Stimulated activated memory B cell treated with anti-CD40 and anti-IgM and Interleukin-4, amounts not matched to agents 10 μg/mL and 1 μg/mL and 100 μg/mL, for 72 hours (primary cell): ENCODE data around the gene SUPT4H1.

Source experiments
- ATAC-seq: fragments of 150-1000 bp; cut with Tn5 transposase; 2 replicates; pipeline ENCODE4 v1.10.0; 2021
- H3K27ac Mint-ChIP-seq: one replicate; pipeline ENCODE4 v1.8.0; 2022; ENCODE audit warnings: mild to moderate bottlenecking, mixed read lengths
- H3K27me3 Mint-ChIP-seq: one replicate; pipeline ENCODE4 v1.8.0; 2022; ENCODE audit warnings: mixed read lengths
- H3K36me3 Mint-ChIP-seq: one replicate; pipeline ENCODE4 v1.8.0; 2022; ENCODE audit warnings: mixed read lengths
- H3K4me1 Mint-ChIP-seq: one replicate; pipeline ENCODE4 v1.8.0; 2022; ENCODE audit warnings: mixed read lengths
- H3K4me3 Mint-ChIP-seq: one replicate; pipeline ENCODE4 v1.8.0; 2022; ENCODE audit warnings: mild to moderate bottlenecking, moderate library complexity, mixed read lengths
- H3K9me3 Mint-ChIP-seq: one replicate; pipeline ENCODE4 v1.8.0; 2022; ENCODE audit warnings: mixed read lengths

SUPT4H1 gene

GRCh38 chr17:58315750-58316149, 36.3 kb downstream of the SUPT4H1 start:
- ATAC-seq, result no peak
- no peak overlapping the region for H3K4me3 Mint-ChIP-seq
- H3K27me3 Mint-ChIP-seq, result no peaks in the 10 kb centered on the region
- H3K27ac Mint-ChIP-seq, result no peak overlapping the region
- no peaks in the 10 kb centered on the region for H3K36me3 Mint-ChIP-seq
- H3K9me3 Mint-ChIP-seq, result no peaks in the 10 kb centered on the region
- H3K4me1 Mint-ChIP-seq, result peaks cover 10% of the 10 kb centered on the region

- Mint-ChIP-seq H3K4me1 (peaks cover 10% of the 10 kb centered on the region), H3K4me3 (no peak overlapping the region), H3K27ac (no peak overlapping the region), H3K9me3 (no peaks in the 10 kb centered on the region), H3K36me3 (no peaks in the 10 kb centered on the region), H3K27me3 (no peaks in the 10 kb centered on the region)
- ATAC-seq, result no peak
Observed at GRCh38 chr17:58315281-58315711, 36.7 kb downstream of the SUPT4H1 start.

GRCh38 chr17:58314706-58315015, 37.3 kb downstream of the SUPT4H1 start:
- Mint-ChIP-seq H3K36me3 (no peaks in the 10 kb centered on the region), H3K9me3 (no peaks in the 10 kb centered on the region), H3K4me1 (peaks cover 10% of the 10 kb centered on the region), H3K4me3 (no peak overlapping the region), H3K27me3 (no peaks in the 10 kb centered on the region), H3K27ac (peak overlapping the region; percentile 18)
- ATAC-seq, result no peak

GRCh38 chr17:58313815-58314705, 37.9 kb downstream of the SUPT4H1 start:
- no peak for ATAC-seq
- Mint-ChIP-seq H3K9me3 (no peaks in the 10 kb centered on the region), H3K27ac (peak overlapping the region; percentile 18), H3K4me3 (no peak overlapping the region), H3K36me3 (no peaks in the 10 kb centered on the region), H3K27me3 (no peaks in the 10 kb centered on the region), H3K4me1 (peaks cover 10% of the 10 kb centered on the region)

GRCh38 chr17:58312829-58313228, 39.2 kb downstream of the SUPT4H1 start:
- no peak for ATAC-seq
- no peak overlapping the region for H3K27ac Mint-ChIP-seq
- no peaks in the 10 kb centered on the region for H3K36me3 Mint-ChIP-seq
- no peaks in the 10 kb centered on the region for H3K27me3 Mint-ChIP-seq
- H3K9me3 Mint-ChIP-seq, result no peaks in the 10 kb centered on the region
- no peak overlapping the region for H3K4me3 Mint-ChIP-seq
- peaks cover 9% of the 10 kb centered on the region for H3K4me1 Mint-ChIP-seq

GRCh38 chr17:58312021-58312630, 39.9 kb downstream of the SUPT4H1 start:
- no peak overlapping the region for H3K4me3 Mint-ChIP-seq
- H3K4me1 Mint-ChIP-seq, result peaks cover 2% of the 10 kb centered on the region
- no peaks in the 10 kb centered on the region for H3K27me3 Mint-ChIP-seq
- no peaks in the 10 kb centered on the region for H3K36me3 Mint-ChIP-seq
- no peaks in the 10 kb centered on the region for H3K9me3 Mint-ChIP-seq
- ATAC-seq, result no peak
- H3K27ac Mint-ChIP-seq, result no peak overlapping the region

- Mint-ChIP-seq H3K9me3 (no peaks in the 10 kb centered on the region), H3K36me3 (no peaks in the 10 kb centered on the region), H3K4me1 (no peaks in the 10 kb centered on the region), H3K4me3 (no peak overlapping the region), H3K27ac (no peak overlapping the region), H3K27me3 (no peaks in the 10 kb centered on the region)
- no peak for ATAC-seq
Observed at GRCh38 chr17:58311429-58311894, 40.5 kb downstream of the SUPT4H1 start.

- H3K9me3 Mint-ChIP-seq, result no peaks in the 10 kb centered on the region
- ATAC-seq, result no peak
- H3K27me3 Mint-ChIP-seq, result no peaks in the 10 kb centered on the region
- H3K4me1 Mint-ChIP-seq, result no peaks in the 10 kb centered on the region
- no peak overlapping the region for H3K4me3 Mint-ChIP-seq
- no peak overlapping the region for H3K27ac Mint-ChIP-seq
- H3K36me3 Mint-ChIP-seq, result no peaks in the 10 kb centered on the region
Observed at GRCh38 chr17:58310511-58311428, 41.2 kb downstream of the SUPT4H1 start.

- no peak for ATAC-seq
- no peaks in the 10 kb centered on the region for H3K4me1 Mint-ChIP-seq
- H3K27me3 Mint-ChIP-seq, result no peaks in the 10 kb centered on the region
- H3K4me3 Mint-ChIP-seq, result no peak overlapping the region
- H3K9me3 Mint-ChIP-seq, result no peaks in the 10 kb centered on the region
- H3K27ac Mint-ChIP-seq, result no peak overlapping the region
- H3K36me3 Mint-ChIP-seq, result no peaks in the 10 kb centered on the region
Observed at GRCh38 chr17:58309918-58310259, 42.1 kb downstream of the SUPT4H1 start.

- no peak overlapping the region for H3K4me3 Mint-ChIP-seq
- H3K27ac Mint-ChIP-seq, result no peak overlapping the region
- no peaks in the 10 kb centered on the region for H3K27me3 Mint-ChIP-seq
- peaks cover 3% of the 10 kb centered on the region for H3K4me1 Mint-ChIP-seq
- no peaks in the 10 kb centered on the region for H3K36me3 Mint-ChIP-seq
- H3K9me3 Mint-ChIP-seq, result no peaks in the 10 kb centered on the region
- no peak for ATAC-seq
Observed at GRCh38 chr17:58308985-58309917, 42.8 kb downstream of the SUPT4H1 start.

GRCh38 chr17:58308173-58308984, 43.6 kb downstream of the SUPT4H1 start:
- Mint-ChIP-seq H3K27ac (no peak overlapping the region), H3K36me3 (no peaks in the 10 kb centered on the region), H3K27me3 (no peaks in the 10 kb centered on the region), H3K4me3 (no peak overlapping the region), H3K9me3 (no peaks in the 10 kb centered on the region), H3K4me1 (peaks cover 12% of the 10 kb centered on the region)
- no peak for ATAC-seq

- H3K27ac Mint-ChIP-seq, result no peak overlapping the region
- H3K4me3 Mint-ChIP-seq, result no peak overlapping the region
- H3K9me3 Mint-ChIP-seq, result no peaks in the 10 kb centered on the region
- H3K27me3 Mint-ChIP-seq, result no peaks in the 10 kb centered on the region
- no peaks in the 10 kb centered on the region for H3K36me3 Mint-ChIP-seq
- peaks cover 19% of the 10 kb centered on the region for H3K4me1 Mint-ChIP-seq
- ATAC-seq, result no peak
Observed at GRCh38 chr17:58307468-58308172, 44.4 kb downstream of the SUPT4H1 start.

GRCh38 chr17:58306131-58306951, 45.7 kb downstream of the SUPT4H1 start:
- no peak for ATAC-seq

More at GRCh38 chr17:58306131-58306951, 45.7 kb downstream of the SUPT4H1 start:
- H3K27me3 Mint-ChIP-seq, result no peaks in the 10 kb centered on the region
- no peak overlapping the region for H3K4me3 Mint-ChIP-seq
- no peaks in the 10 kb centered on the region for H3K9me3 Mint-ChIP-seq
- H3K4me1 Mint-ChIP-seq, result peaks cover 24% of the 10 kb centered on the region
- no peaks in the 10 kb centered on the region for H3K36me3 Mint-ChIP-seq
- no peak overlapping the region for H3K27ac Mint-ChIP-seq
